ENCODE data around the gene NTMT1.

DNA sequence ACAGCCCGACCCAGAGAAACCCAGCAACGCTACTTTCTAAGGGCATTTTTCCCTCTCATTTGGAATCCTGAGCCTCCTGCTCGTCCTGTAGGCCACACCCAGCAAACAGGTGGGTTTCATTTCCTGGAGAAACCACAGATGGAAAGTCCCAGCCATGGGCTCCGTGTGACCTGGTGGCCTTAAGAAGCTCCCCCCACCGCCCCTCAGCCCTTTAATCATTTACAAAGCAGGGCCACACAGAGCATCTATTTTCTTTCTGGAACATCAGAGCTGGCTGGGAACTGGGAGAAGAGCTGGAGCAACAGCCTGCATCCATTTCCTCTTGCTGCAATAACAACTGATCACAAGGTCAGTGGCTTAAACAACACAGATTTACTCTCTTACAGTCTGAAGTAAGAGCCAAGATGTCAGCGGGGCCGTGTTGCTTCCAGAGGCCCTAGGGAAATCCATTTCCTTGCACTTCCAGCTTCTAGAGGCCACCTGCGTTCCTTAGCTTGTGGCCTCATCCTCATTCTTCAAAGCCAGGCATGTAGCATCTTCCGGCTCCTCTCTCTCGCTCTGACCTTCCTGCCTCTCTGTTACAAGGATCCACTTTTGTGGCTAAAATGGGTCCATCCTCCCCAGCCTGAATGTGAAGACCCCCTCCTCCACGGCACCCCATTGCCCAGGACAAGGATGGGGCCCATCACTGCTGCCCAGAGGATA, 45.6 kb upstream of the NTMT1 start:
- TF ChIP-seq EZH2 (IDR thresholded peaks at IDR 0.05; ENCODE audit: borderline replicate concordance, control insufficient read depth, low read depth, low read length) (no peak), CTCF (IDR thresholded peaks at IDR 0.05 in 2 of 3, conservative IDR thresholded peaks at IDR 0.05 in 1 of 3; ENCODE audit: control insufficient read depth in 2 of 3, extremely low read depth in 1 of 3, insufficient read depth in 1 of 3, low read depth in 3 of 3, low read length in 3 of 3) (no peak), HCFC1 (IDR thresholded peaks at IDR 0.05; ENCODE audit: low read length) (no peak), HDAC6 (IDR thresholded peaks at IDR 0.05; ENCODE audit: unreplicated experiment) (no peak), RFX5 (IDR thresholded peaks at IDR 0.05; ENCODE audit: low read depth, low read length) (no peak), STAT1 (conservative IDR thresholded peaks at IDR 0.05) (no peak), HDAC2 (IDR thresholded peaks at IDR 0.05) (no peak), POLR2AphosphoS5 (IDR thresholded peaks at IDR 0.05; ENCODE audit: low read length) (no peak)
- TF ChIP-seq, protein P1, sequence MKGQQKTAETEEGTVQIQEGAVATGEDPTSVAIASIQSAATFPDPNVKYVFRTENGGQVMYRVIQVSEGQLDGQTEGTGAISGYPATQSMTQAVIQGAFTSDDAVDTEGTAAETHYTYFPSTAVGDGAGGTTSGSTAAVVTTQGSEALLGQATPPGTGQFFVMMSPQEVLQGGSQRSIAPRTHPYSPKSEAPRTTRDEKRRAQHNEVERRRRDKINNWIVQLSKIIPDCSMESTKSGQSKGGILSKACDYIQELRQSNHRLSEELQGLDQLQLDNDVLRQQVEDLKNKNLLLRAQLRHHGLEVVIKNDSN (IDR thresholded peaks at IDR 0.05; ENCODE audit: borderline replicate concordance, extremely low read length, insufficient read depth, low read depth, low read length), result no peak

All from GM12878 (cell line).